Stimulated activated CD4-positive, alpha-beta T cell treated with anti-CD3 and anti-CD28 coated beads, Interleukin-2, amount 100 ng/mL, for 4 hours (primary cell): ENCODE measurements around the gene NLRP1.

Experiments
- DNase-seq: peaks from one replicate; pipeline ENCODE4 v3.0.0-alpha.2; 2020; ENCODE audit warnings: low read depth

Gene NLRP1

GRCh38 chr17:5473906-5474305 is 110.4 kb downstream of the NLRP1 start:
- DNase-seq, result no peak

GRCh38 chr17:5472511-5472910 is 111.8 kb downstream of the NLRP1 start:
- DNase-seq, result no peak

- peak; percentile 32 for DNase-seq
Observed at GRCh38 chr17:5468075-5468473, 116.2 kb downstream of the NLRP1 start.

- DNase-seq, result no peak
Observed at GRCh38 chr17:5467416-5467815, 116.9 kb downstream of the NLRP1 start.

DNA sequence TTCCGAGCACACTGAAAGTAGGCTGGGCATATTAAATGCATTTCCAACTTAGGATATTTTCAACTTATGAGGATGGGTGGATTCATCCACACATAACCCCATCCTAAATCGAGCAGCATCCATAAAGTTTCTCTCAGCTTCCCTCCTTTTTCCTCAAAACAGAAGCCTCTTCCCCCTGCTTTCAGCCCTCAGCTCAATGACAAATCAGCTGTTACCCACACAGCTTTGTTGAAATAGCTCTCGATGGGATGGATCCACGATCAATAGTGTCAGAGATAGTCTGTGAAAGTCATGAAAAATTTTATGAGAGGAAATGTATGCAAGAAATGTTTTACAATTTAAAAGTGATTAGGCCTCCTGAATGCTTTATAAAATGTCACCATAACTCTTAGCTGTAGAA is 118.0 kb downstream of the NLRP1 start:
- DNase-seq, result no peak

DNA sequence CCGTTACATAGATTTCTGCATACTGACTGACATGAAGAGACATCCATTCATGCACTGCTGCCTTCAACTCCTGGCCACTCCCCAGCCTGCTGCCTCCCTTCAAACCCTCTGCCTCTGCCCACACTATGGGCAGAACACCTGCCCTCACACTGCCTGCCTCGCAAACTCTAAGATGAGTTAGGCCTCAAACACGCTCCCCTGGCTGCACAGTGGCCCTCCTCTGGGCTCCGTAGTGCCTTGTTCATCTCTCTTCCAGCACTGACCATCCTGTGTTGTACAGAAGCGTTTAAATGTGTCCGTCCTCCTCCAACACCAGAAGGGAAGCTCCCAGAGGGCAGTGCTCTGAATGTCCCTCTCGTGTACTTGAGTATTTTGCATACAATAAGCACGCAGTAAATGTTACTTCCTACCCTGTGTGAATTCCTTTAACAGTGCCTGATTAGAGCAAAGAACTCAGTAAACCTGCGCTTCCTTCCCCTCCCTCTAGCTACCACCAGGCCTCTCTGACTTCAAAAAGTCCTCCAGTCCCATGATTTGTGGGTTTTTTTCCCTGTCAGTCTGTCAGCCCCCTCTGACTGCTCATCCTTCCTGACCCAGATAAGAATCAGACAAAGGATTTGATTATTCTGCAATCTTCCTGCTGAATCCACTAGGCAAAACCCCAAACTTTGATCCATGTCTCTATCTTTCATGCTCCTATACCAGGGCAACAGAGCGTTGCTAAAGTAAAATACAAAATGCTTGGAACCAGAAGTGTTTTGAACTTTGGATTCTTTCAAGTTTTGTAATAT is 119.4 kb downstream of the NLRP1 start:
- no peak for DNase-seq
